ENCODE measurements around the gene SNAPC3. TPM values are rescaled to one million over a fixed set of nuclear protein-coding genes. Genes with fewer than 3 reads are reported as not detected.
"Not testable (repeated sequence)": the region's sequence is repeated elsewhere in the genome, so short reads cannot be mapped to it uniquely, and the experiment has no call there.

The SNAPC3 gene
- total RNA-seq, 1 experiment from 2014 or later: 24.3 TPM

DNA sequence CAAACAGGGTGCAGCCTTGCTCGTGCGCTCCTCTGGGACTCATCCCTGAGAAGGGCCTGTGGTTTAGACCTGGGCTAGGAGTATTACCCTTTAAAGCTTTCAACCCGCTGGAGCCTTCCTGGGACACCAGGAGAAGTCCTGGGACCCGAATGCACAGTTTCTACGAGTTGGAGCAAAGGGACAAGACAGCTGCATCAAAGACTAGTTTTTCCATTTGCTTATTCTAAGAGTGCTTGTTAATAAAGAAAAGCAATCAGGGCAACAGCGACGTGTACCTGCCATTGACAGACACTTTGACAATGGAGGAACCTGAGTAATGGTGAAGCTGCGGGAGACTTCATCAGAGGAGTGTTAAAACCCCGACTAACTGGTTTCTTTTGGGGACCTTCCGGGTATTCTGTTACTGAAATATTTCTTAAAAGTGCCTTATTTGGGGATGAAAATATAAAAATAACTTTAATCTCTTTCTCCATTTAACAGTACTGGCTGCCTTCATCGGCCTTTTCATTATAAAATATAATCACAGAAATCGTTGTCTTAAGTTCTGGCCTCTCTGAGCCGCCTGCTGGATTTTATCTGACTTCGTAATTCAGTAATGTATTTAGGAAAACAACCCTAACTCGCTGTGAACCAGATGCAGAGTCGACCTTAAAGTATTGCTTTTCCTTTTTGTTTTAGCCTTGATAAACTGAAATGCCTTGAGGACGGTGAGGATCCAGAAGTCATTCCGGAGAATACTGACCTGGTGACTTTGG, 732 bp downstream of the SNAPC3 start:
- no peak for DNase-seq (ENCODE audit: low spot score)

DNA sequence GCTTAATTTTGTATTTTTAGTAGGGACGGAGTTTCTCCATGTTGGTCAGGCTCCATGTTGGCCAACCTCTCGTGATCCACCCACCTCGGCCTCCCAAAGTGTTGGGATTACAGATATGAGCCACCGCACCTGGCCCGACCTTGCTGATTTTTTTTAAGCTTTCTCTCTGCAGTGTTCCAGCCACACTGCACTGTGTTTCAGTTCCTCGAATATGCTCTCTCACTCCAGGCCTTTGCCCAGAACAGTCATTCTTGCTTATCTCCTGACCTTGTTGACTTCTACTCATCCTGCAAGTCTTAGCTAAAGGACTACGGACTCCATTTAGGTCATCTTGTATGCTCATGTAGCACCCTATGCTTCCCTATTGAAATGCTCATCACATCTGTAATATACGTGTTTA, 3.3 kb downstream of the SNAPC3 start:
- DNase-seq (ENCODE audit: low spot score): no peak

DNA sequence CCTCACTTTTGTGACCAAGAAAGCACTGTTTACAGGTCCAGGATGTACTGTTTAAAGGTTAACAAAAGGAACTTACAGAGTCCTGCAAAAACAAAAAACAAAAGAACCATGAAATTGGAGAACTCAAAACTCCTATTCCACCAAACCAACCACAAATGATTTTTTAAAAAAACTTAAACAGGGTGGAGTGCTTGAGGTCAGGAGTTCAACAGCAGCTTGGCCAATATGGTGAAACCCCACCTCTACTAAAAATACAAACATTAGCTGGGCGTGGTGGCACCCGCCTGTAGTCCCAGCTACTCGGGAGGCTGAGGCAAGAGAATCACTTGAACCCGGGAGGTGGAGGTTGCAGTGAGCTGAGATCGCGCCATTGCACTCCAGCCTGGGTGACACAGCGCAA, 5.0 kb downstream of the SNAPC3 start:
- not testable (repeated sequence) for DNase-seq (ENCODE audit: low spot score)

DNA sequence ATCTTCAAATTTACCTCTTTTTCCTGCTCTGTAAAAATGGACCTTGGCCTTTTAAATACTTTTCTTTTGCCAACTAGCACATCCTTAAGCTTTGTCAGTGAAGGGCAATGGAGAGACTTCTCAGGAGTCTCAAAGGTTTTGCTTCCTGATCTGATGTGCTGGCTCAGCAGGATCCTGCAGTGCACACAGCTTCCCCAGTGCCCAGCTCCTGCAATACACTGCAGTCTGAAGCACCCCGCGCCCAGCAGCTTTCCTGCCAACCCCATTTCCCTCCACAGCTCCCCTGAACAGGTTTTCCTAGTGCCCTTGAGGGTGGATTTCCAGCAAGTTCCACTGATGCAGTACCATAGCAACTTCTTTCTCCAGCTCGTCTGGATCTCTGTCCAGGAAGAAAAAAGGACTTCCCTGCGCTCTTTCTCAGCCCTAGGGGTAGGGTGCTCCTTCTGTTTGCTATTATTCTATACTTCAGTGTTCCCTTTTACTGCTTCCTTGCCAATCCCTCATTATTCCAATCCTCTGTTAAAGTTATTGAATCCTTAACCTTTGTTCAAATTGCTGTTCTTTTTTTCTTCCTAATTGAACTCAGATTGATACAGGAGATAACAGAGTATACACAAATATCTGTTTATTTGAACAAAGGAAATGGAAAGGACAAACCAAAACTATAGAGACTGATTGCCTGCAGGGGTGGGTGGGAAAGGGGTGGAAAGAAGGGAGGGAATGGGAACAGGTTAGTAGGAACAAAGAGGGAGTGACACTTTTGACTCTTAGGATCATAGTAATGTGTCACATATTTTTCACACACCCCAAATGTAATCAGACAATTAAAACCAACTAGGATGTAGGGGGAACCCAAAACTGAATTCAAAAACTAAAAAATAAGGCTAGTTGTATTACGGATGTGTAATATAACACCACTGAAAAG, 8.5 kb downstream of the SNAPC3 start:
- DNase-seq (ENCODE audit: low spot score): no peak

DNA sequence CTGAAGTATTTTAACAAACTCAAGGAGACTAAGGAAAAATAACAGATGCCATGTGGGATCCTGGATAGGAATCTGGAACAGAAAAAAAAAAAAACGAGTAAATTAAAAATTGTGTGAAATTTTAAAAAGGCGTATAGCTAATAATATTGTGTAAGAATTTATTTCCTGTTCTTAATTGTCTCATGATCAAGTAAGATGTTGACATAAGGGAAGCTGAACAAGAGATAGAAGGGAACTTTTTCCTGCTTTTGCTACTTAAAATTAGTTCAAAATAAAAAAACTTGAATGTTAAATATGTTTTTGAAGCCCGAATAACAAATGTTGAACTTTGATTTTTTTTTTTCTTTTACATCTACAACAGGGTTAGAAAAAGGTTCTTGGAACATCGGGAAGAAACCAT, 10.5 kb downstream of the SNAPC3 start:
- DNase-seq (ENCODE audit: low spot score): no peak

DNA sequence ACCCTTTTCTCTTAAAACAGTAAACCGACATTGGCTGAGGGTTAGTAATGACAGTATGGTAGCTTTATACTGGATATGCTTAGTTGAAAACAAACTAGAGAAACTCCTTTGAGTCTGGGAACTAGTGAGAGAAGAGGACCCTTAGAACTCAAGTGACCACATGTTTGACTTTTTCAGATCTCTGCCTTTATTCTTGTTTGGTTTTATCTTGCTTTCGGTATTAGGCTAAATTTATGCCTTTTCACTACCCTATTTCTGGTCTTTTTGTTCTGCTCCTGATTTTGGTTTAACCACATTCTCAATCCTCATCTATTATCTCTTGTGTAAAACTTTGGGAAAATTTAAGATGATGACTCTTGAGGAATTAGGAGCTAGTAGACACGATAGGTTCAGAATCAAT, 11.0 kb downstream of the SNAPC3 start:
- DNase-seq (ENCODE audit: low spot score): no peak

DNA sequence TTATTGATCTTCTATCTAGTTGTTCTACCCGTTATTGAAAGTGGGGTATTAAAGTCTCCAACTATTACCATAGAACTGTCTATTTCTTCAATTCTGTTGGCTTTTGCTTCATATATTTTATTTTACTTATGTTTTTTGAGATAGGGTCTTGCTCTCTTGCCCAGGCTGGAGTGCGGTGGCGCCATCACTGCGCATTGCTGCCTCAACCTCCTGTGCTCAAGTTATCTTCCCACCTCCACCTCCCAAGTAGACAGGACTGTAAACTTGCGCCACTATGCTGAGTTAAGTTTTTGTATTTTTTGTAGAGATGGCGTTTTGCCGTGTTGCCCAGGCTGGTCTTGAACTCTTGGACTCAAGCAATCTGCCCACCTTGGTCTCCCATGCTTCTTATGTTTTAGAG, 16.2 kb downstream of the SNAPC3 start:
- no peak for DNase-seq (ENCODE audit: low spot score)

DNA sequence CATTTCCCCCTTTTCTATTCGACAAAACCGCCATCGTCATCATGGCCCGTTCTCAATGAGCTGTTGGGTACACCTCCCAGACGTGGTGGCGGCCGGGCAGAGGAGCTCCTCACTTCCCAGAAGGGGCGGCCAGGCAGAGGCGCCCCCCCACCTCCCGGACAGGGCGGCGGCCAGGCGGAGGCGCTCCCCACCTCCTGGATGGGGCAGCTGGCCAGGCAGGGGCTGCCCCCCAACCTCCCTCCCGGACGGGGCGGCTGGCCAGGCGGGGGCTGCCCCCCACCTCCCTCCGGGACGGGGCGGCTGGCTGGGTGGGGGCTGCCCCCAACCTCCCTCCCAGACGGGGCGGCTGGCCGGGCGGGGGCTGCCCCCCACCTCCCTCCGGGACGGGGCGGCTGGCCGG, 19.2 kb downstream of the SNAPC3 start:
- DNase-seq (ENCODE audit: low spot score): not testable (repeated sequence)

DNA sequence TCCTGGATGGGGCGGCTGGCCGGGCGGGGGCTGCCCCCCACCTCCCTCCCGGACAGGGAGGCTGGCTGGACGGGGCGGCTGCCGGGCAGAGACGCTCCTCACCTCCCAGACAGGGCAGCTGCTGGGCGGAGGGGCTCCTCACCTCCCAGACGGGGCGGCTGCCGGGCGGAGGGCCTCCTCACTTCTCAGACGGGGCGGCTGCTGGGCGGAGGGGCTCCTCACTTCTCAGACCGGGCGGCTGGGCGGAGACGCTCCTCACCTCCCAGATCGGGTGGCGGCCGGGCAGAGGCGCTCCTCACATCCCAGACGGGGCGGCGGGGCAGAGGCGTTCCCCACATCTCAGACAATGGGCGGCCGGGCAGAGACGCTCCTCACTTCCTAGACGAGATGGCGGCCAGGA, 19.6 kb downstream of the SNAPC3 start:
- not testable (repeated sequence) for DNase-seq (ENCODE audit: low spot score)

DNA sequence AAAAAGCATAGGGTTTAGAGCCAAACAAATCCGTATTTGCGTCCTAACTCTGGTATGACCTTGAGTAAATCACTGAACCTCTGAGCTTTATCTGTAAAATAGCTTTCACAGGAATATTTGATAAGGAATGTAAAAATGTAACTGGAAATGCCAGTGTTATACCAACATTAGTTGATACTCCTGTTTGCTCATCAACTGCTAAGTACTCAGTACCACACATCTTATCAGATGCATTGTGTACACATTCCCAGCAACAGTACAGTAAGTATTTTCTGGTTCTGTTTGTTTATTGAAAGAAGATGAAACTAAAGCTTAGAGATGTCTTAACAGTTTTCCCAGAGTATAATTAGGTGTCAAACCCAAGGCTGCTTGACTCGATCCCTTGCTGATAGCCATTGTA, 21.5 kb downstream of the SNAPC3 start:
- DNase-seq (ENCODE audit: low spot score): no peak

DNA sequence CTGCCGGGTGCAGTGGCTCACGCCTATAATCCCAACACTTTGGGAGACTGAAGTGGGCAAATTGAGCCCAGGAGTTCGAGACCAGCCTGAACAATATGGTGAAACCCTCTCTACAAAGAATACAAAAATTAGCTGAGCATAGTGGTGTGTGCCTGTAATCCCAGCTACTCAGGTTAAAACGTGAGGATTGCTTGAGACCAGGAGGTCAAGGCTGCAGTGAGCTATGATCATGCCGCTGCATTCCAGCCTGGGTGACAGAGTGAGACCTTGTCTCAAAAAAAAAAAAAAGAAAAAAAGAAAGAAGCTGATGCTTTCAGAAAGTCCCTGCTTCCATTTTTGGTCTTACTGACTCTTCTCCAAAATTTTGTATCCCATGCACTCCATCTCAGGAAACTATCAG, 31.3 kb downstream of the SNAPC3 start:
- no peak for DNase-seq (ENCODE audit: low spot score)

DNA sequence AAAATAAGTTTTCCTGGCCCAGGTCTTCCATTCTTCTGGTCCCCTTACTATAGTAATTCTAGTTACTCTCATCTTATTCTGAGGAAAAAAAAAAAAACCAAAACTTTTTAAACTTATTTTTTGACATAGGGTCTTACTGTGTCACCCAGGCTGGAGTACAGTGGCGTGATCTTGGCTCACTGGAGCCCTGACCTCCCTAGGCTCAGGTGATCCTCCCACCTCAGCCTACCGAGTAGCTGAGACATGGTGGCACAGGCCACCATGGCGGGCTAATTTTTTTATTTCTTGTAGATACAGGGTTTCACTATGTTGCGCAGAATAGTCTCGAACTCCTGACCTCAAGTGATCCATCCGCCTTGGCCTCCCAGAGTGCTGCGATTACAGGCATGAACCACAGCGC, 38.4 kb downstream of the SNAPC3 start:
- no peak for DNase-seq (ENCODE audit: low spot score)

DNA sequence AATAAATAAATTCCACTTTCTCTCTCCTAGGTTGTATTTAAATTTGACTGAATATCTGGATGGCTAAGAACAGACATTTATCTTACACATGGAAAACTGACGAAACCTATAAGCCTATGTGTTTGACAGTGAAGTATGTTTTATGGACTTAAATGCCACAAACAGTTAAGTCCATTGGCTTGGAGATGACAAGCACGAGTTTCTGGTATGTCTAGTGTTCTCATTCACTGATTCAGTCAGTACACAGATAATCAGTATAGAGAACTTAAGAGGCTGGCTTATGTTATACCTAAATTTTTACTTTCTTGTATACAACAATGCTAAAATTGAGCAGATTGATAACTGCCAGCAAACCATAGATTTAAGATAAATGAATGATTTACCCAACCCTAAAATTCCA, 38.9 kb downstream of the SNAPC3 start:
- DNase-seq (ENCODE audit: low spot score): no peak

DNA sequence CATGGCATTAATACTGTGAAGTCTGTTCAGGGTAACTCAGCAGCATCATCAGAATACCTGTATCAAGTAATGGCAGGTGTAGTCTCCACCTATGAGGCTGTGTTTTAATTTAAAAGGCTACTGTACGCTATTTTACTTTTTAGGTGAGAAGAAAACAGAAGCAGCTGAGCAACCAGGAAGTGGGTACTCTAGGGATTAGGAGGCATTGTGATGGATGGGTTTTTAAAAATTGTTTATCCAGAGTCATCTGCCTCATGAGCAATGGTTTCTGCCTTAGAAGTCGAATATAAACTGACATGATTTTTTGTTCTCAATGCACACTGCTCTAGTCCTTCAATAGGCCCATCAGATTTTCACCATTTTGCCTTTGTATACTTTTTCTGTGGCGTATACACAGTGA, 45.5 kb downstream of the SNAPC3 start:
- no peak for DNase-seq (ENCODE audit: low spot score)

DNA sequence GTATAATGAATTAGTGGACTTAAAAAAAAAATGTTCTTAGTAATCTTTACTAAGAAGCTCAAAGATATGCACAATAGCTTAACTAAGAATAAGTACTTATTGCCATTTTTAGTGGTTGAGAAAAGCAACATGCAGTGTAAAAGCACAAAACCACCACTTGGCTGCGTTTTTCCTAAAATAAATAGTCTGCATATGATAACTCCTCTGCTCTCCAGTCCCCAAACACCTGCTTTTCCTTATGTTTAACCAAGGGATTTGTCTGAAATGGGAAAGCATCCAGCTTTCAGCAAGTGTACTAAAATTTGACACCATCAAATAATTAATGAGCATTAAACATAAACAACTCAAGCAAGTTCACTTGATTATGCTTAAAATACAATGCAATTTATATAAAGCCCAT, 46.7 kb downstream of the SNAPC3 start:
- DNase-seq (ENCODE audit: low spot score): no peak

DNA sequence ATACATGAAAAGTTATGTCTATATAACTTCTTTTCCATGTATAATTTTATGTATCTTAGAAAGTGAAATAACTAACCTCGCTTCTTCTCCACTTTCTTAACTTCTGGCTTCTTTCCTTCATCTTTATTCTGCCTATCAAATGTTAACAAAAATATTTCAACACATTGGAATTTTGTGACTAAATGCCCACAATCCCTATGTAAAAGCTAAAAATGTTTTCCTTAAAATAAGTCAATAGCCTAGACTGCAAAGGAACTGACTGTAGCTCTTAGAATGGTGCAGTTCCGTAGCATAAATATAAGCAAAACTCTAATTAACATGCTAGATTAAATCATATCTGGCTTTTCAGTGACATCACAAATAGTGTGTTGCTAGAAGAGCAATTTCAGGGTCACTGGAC, 47.2 kb downstream of the SNAPC3 start:
- DNase-seq (ENCODE audit: low spot score): no peak

DNA sequence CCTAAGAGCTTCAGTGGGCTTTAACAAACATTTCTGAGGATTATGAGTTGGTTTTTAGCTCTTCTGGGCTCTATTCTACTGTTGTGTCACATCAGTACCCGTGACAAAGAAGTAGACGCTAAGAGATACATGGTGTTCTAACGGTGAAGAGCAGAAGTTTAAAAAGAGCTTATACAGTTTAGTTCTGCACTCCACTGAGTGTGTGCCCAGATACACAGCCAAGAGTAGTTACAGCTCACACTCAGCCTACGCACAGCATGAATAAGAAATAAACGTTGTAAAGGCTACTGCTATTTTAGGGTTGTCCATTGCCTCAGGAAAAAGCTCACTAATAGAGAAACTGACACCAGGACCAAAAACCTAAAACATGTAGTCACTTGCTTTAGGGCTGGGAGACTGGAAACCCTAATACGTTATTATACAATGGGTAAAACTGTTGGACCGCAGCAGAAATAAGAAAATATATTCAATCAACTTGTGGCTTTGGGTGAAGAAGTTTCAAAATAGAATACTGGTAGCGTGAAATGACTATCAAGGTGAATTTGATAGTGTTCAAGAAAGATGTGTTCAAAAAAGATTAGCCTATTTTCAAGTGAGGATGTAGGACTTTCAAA, 53.4 kb downstream of the SNAPC3 start:
- no peak for DNase-seq (ENCODE audit: low spot score)

DNA sequence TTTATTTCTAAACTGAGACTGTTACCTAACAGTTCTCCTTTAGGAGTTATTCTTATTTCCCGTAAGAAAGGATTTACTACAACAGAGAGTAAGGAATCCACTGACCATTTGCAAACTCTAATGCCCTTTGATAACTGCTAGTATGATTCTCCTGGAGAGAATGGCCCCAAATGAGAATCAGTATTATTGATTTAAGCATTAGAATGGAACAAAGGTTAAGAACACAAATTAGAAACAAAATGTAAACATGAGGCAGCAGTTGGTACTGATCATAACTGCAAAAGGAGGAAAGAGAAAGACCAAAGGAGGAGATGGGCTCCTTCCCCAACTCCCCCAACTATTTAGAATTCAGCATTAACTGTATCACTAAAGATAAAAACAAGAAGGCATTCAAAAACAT, 57.4 kb downstream of the SNAPC3 start:
- no peak for DNase-seq (ENCODE audit: low spot score)

DNA sequence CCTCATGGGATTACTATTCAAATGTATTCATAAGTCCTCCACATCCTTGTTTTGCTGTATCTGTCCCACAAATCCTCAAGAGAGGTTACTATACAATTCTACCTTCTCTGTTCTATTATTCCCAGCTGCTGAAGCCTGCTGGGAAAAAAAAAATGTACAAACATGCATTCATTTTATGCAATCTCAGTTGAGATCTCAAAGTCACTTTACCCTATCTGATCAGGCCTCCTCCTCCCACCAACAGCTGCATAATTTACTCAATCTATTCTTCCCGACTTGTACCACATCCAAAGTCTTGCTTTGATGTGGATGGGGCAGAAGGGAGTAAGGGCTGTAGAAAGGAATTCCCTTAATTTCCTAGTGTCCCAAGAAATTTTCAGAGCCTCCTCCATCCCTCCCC, 59.5 kb downstream of the SNAPC3 start:
- DNase-seq (ENCODE audit: low spot score): no peak

DNA sequence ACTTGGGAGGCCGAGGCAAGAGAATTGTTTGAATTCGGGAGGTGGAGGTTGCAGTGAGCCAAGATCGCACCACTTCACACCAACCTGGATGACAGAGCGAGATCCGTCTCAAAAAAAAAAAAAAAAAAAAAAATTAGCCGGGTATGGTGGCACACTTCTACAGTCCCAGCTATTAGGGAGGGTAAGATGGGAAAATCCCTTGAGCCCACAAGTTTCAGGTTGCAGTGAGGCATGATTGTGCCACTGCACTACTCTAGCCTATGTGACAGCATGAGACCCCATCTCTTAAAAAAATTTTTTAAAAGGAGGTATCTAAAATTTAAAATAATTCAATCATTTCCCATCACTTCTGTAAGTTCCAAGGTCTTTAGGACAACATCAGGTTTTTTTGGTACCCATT, 62.1 kb downstream of the SNAPC3 start:
- no peak for DNase-seq (ENCODE audit: low spot score)

DNA sequence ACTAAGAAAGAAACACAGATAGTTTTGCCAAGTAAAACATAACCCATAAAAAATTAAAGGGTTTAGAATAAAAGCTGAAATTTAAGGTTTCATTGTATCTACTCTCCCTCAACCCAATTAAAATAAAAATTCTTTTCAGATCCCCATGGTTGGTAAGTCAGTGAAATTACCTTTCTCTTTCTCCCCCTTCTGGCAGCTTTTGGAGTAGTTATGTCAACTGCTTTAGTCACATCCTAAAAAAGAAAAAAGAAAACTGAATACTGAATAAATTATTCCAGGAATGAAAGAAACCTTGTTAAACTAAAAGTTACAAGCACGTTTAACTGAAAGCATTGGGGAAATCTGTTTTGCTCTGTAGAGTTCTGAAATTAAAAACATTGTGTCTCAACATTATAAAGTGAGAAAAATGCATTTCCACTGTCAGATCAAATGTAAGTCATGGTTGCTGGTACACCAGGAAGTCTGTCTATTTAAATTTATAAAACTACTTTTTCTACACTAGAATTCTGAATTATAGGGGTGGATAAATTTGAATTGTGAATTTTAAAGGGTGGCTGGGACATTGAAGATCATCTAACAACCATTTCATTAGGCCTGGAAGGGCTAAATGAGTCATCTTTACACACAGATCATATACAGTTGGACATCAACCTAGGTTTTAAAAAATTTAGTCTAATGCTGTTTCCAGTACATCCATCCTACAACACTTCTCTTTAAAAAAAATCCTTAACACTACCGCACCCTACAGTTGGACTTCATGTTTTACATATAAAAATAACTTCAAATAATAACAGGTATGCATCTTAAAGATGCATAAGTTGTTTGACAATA, 63.4 kb downstream of the SNAPC3 start:
- DNase-seq (ENCODE audit: low spot score): no peak

DNA sequence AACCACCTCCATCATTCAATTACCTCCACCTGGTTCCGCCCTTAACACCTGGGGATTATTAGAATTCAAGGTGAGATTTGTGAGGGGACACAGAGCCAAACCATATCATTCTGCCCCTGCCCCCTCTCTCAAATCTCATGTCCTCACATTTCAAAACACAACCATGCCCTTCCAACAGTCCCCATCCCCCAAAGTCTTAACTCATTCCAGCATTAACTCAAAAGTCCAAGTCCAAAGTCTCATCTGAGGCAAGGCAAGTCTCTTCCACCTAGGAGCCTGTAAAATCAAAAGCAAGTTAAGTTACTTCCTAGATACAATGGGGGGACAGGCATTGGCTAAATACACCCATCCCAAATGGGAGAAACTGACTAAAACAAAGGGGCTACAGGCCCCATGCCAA, 69.3 kb downstream of the SNAPC3 start:
- DNase-seq (ENCODE audit: low spot score): no peak

Data from H4 (cell line).